ENCODE results near the gene GSDMA. TPM values are rescaled to one million over a fixed set of nuclear protein-coding genes. Genes with fewer than 3 reads are reported as not detected.

GSDMA gene
- total RNA-seq, 1 donor from 2014 or later, result not detected

DNA sequence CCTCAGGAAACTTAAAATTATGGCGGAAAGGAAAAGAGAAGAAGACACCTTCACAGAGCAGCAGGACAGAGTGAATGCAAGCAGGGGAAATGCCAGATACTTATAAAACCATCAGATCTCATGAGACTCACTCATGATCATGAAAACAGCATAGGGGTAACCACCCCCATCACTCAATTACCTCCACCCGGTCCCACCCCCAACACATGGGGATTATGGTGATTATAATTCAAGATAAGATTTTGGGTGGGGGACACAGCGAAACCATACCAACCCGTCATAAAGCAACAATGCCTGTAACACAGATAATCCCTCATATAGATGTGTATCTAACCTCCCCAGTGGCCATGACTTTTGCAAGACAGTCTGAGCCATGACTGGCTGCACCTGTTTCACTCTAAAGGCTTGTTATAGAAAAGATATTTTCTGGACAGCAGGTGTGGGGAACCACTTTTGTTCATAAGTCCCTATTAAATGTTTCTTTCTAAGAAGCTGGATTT is 7.0 kb upstream of the GSDMA start:
- Histone ChIP-seq H3K27ac (ENCODE audit: low read depth, low read length) (no peak overlapping the region), H3K36me3 (ENCODE audit: insufficient read depth, low read length) (no peaks in the 10 kb centered on the region), H3K4me1 (ENCODE audit: insufficient read depth, low read length) (peaks cover 9% of the 10 kb centered on the region), H3K4me2 (ENCODE audit: low read length) (no peak overlapping the region), H3K9ac (ENCODE audit: low read length) (no peak overlapping the region), H3K4me3 (ENCODE audit: insufficient read depth, low read depth, low read length) (no peak overlapping the region), H3K27me3 (ENCODE audit: insufficient read depth, low read length) (no peaks in the 10 kb centered on the region), H3K79me2 (ENCODE audit: insufficient read depth, low read length) (no peaks in the 10 kb centered on the region), H2AFZ (ENCODE audit: low read depth, low read length) (no peak overlapping the region), H3K9me3 (ENCODE audit: insufficient read depth, low read depth, low read length) (no peaks in the 10 kb centered on the region), H4K20me1 (ENCODE audit: insufficient read depth, low read length) (no peaks in the 10 kb centered on the region)
- TF ChIP-seq EZH2 (IDR thresholded peaks at IDR 0.05; ENCODE audit: insufficient read depth, low read length), result no peak
- TF ChIP-seq CTCF (IDR thresholded peaks at IDR 0.05; ENCODE audit: insufficient read depth, low read depth, low read length), result no peak
- FAIRE-seq, result no peak
- no peak for DNase-seq (ENCODE audit: low read depth)
- Mint-ChIP-seq H3K36me3 (ENCODE audit: low read depth, unreplicated experiment) (no peaks in the 10 kb centered on the region), H3K9me3 (ENCODE audit: unreplicated experiment) (no peaks in the 10 kb centered on the region), H3K4me1 (ENCODE audit: low read depth, unreplicated experiment) (peaks cover 10% of the 10 kb centered on the region), H3K27me3 (ENCODE audit: low read depth, unreplicated experiment) (peaks cover 15% of the 10 kb centered on the region), H3K4me3 (ENCODE audit: unreplicated experiment) (no peak overlapping the region), H3K27ac (ENCODE audit: unreplicated experiment) (no peak overlapping the region)

DNA sequence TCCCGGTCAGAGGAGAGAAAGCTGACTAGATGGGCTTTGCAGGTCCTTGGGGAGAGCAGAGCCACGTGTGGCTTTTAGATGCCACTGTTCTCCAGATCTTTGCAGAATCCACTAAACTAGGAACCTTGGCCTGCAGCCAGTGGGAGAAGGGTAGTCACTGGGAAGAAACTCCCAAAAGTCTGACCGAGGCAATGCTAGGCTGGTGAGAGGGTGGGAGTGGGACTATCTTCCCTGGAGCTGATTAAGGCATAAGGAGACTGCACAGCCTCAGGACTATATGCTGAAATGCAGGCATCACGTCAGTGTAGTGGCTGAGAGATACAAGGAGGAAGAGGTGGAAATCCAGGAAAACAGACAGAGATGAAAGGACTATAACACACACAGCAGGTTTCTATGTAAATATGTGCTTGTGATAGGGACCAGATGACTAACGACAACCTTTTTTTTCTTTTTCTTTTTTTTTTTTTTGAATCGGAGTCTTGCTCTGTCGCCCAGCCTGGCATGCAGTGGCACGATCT is 2.2 kb upstream of the GSDMA start:
- Mint-ChIP-seq H3K9me3 (ENCODE audit: unreplicated experiment) (no peaks in the 10 kb centered on the region), H3K27me3 (ENCODE audit: low read depth, unreplicated experiment) (peaks cover 29% of the 10 kb centered on the region), H3K4me3 (ENCODE audit: unreplicated experiment) (peak overlapping the region; percentile 41), H3K36me3 (ENCODE audit: low read depth, unreplicated experiment) (no peaks in the 10 kb centered on the region), H3K27ac (ENCODE audit: unreplicated experiment) (peak overlapping the region; percentile 44), H3K4me1 (ENCODE audit: low read depth, unreplicated experiment) (peaks cover 10% of the 10 kb centered on the region)
- DNase-seq (ENCODE audit: low read depth) (no peak), FAIRE-seq (no peak)
- H3K27ac ChIP-seq (ENCODE audit: low read depth, low read length), result no peak overlapping the region
- no peaks in the 10 kb centered on the region for H3K79me2 ChIP-seq (ENCODE audit: insufficient read depth, low read length)
- H3K4me1 ChIP-seq (ENCODE audit: insufficient read depth, low read length), result no peaks in the 10 kb centered on the region
- no peak overlapping the region for H3K9ac ChIP-seq (ENCODE audit: low read length)
- no peaks in the 10 kb centered on the region for H4K20me1 ChIP-seq (ENCODE audit: insufficient read depth, low read length)
- no peak overlapping the region for H2AFZ ChIP-seq (ENCODE audit: low read depth, low read length)
- TF ChIP-seq CTCF (IDR thresholded peaks at IDR 0.05; ENCODE audit: insufficient read depth, low read depth, low read length) (no peak), EZH2 (IDR thresholded peaks at IDR 0.05; ENCODE audit: insufficient read depth, low read length) (no peak)
- H3K36me3 ChIP-seq (ENCODE audit: insufficient read depth, low read length), result no peaks in the 10 kb centered on the region
- H3K27me3 ChIP-seq (ENCODE audit: insufficient read depth, low read length), result no peaks in the 10 kb centered on the region
- no peak overlapping the region for H3K4me3 ChIP-seq (ENCODE audit: insufficient read depth, low read depth, low read length)
- H3K4me2 ChIP-seq (ENCODE audit: low read length), result no peak overlapping the region
- H3K9me3 ChIP-seq (ENCODE audit: insufficient read depth, low read depth, low read length), result no peaks in the 10 kb centered on the region

DNA sequence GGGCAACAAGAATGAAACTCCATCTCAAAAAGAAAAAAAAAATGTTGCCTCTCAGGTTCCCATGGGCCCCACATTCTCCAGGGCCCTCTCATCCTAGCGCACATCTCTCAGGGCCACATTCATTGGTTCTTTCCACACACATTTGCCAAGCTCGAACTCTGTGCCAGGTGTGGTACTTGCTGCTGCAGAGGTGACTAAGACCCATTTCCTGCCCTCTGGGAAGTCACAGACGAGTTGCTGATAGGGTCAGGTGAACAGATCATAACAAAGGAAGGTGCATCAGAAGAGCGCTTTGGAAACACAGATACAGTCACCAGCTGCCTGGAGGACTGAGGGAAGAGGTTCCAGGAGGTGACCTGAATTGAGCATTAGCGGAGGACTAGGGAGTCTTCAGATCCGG is 1.0 kb downstream of the GSDMA start:
- no peak for DNase-seq (ENCODE audit: low read depth)
- no peaks in the 10 kb centered on the region for H3K27me3 ChIP-seq (ENCODE audit: insufficient read depth, low read length)
- no peak overlapping the region for H3K27ac Mint-ChIP-seq (ENCODE audit: unreplicated experiment)

More for the DNA sequence above, 1.0 kb downstream of the GSDMA start:
- no peak overlapping the region for H3K9ac ChIP-seq (ENCODE audit: low read length)
- H3K79me2 ChIP-seq (ENCODE audit: insufficient read depth, low read length), result no peaks in the 10 kb centered on the region
- FAIRE-seq, result no peak
- no peak overlapping the region for H3K4me2 ChIP-seq (ENCODE audit: low read length)
- peaks cover 41% of the 10 kb centered on the region for H3K27me3 Mint-ChIP-seq (ENCODE audit: low read depth, unreplicated experiment)
- no peak overlapping the region for H2AFZ ChIP-seq (ENCODE audit: low read depth, low read length)
- H3K4me1 Mint-ChIP-seq (ENCODE audit: low read depth, unreplicated experiment), result peaks cover 10% of the 10 kb centered on the region
- H4K20me1 ChIP-seq (ENCODE audit: insufficient read depth, low read length), result no peaks in the 10 kb centered on the region
- no peak overlapping the region for H3K27ac ChIP-seq (ENCODE audit: low read depth, low read length)
- no peaks in the 10 kb centered on the region for H3K4me1 ChIP-seq (ENCODE audit: insufficient read depth, low read length)
- H3K36me3 Mint-ChIP-seq (ENCODE audit: low read depth, unreplicated experiment), result no peaks in the 10 kb centered on the region
- no peaks in the 10 kb centered on the region for H3K9me3 Mint-ChIP-seq (ENCODE audit: unreplicated experiment)
- no peaks in the 10 kb centered on the region for H3K36me3 ChIP-seq (ENCODE audit: insufficient read depth, low read length)
- no peak overlapping the region for H3K4me3 ChIP-seq (ENCODE audit: insufficient read depth, low read depth, low read length)
- H3K9me3 ChIP-seq (ENCODE audit: insufficient read depth, low read depth, low read length), result no peaks in the 10 kb centered on the region
- TF ChIP-seq EZH2 (IDR thresholded peaks at IDR 0.05; ENCODE audit: insufficient read depth, low read length) (no peak), CTCF (IDR thresholded peaks at IDR 0.05; ENCODE audit: insufficient read depth, low read depth, low read length) (no peak)
- H3K4me3 Mint-ChIP-seq (ENCODE audit: unreplicated experiment), result no peak overlapping the region

Measured in astrocyte (in vitro differentiated cells and primary cell).